ENCODE measurements around the gene FGF1. TPM values are rescaled to one million over a fixed set of nuclear protein-coding genes. Genes with fewer than 3 reads are reported as not detected.

FGF1 gene
- total RNA-seq, 1 donor from 2014 or later: 2.4 TPM

- DNase-seq: no peak
Measured at GRCh38 chr5:142610176-142611001, 75.5 kb downstream of the FGF1 start.

GRCh38 chr5:142609142-142609541 lies 76.7 kb downstream of the FGF1 start:
- DNase-seq: no peak

GRCh38 chr5:142608081-142608480 lies 77.8 kb downstream of the FGF1 start:
- DNase-seq: no peak

GRCh38 chr5:142605611-142606010 lies 80.3 kb downstream of the FGF1 start:
- peak; percentile 75 for DNase-seq

- no peak for DNase-seq
Measured at GRCh38 chr5:142602720-142603245, 83.1 kb downstream of the FGF1 start.

- no peak for DNase-seq
Measured at GRCh38 chr5:142601432-142601831, 84.5 kb downstream of the FGF1 start.

GRCh38 chr5:142600611-142601358 lies 85.1 kb downstream of the FGF1 start:
- DNase-seq: peak; percentile 36

- DNase-seq: no peak
Measured at GRCh38 chr5:142600092-142600491, 85.8 kb downstream of the FGF1 start.

- DNase-seq: no peak
Measured at GRCh38 chr5:142598338-142598700, 87.6 kb downstream of the FGF1 start.

- no peak for DNase-seq
Measured at GRCh38 chr5:142597546-142598337, 88.1 kb downstream of the FGF1 start.

- DNase-seq: no peak
Measured at GRCh38 chr5:142597025-142597424, 88.9 kb downstream of the FGF1 start.

- DNase-seq: peak; percentile 17
Measured at GRCh38 chr5:142592365-142592764, 93.5 kb downstream of the FGF1 start.

- DNase-seq: peak; percentile 18
Measured at GRCh38 chr5:142590451-142591231, 95.2 kb downstream of the FGF1 start.

- DNase-seq: no peak
Measured at GRCh38 chr5:142589720-142590119, 96.2 kb downstream of the FGF1 start.

- DNase-seq: no peak
Measured at GRCh38 chr5:142587354-142587965, 98.4 kb downstream of the FGF1 start.

GRCh38 chr5:142586552-142586951 lies 99.3 kb downstream of the FGF1 start:
- no peak for DNase-seq

- DNase-seq: no peak
Measured at GRCh38 chr5:142585451-142585850, 100.4 kb downstream of the FGF1 start.

- peak; percentile 47 for DNase-seq
Measured at GRCh38 chr5:142584891-142585290, 101.0 kb downstream of the FGF1 start.

- DNase-seq: no peak
Measured at GRCh38 chr5:142578161-142578830, 107.6 kb downstream of the FGF1 start.

- DNase-seq: no peak
Measured at GRCh38 chr5:142576804-142577203, 109.1 kb downstream of the FGF1 start.

GRCh38 chr5:142576303-142576702 lies 109.6 kb downstream of the FGF1 start:
- DNase-seq: no peak
